Inflammatory macrophage (primary cell): ENCODE results near the gene ALG9.
"Not testable (repeated sequence)": the region's sequence is repeated elsewhere in the genome, so short reads cannot be mapped to it uniquely, and the experiment has no call there.

ENCODE experiments used
- DNase-seq, 2 donors: peaks; one replicate each; pipeline ENCODE4 v3.0.0-alpha.2; 2020 to 2022
- total RNA-seq, 18 experiments: gene quantifications; one replicate each; lab custom pipeline; 2026; ENCODE audit warnings: mixed read lengths in 6 of 18, inconsistent platforms in 2 of 18; lab: John Stamatoyannopoulos, UW

The ALG9 gene
- total RNA-seq = 1.2 to 8.3 (median 5.2) reads per million in 18 experiments

GRCh38 chr11:111870886-111871692, at the start of gene ALG9:
ALG9 (minus strand) TSS chr11:111871581; CDS start chr11:111871482, 99 bp downstream.
- peak; percentile 76 to 77 for DNase-seq

- DNase-seq = no peak
Measured at GRCh38 chr11:111920908-111921307, 49.5 kb upstream of the ALG9 start.

GRCh38 chr11:111918390-111919256, 47.2 kb upstream of the ALG9 start, which contains the start of gene C11orf52:
C11orf52 (plus strand) TSS chr11:111918913; CDS start chr11:111918973, 60 bp downstream.
- no peak for DNase-seq

GRCh38 chr11:111917788-111918187, 46.4 kb upstream of the ALG9 start:
- no peak for DNase-seq

- no peak for DNase-seq
Measured at GRCh38 chr11:111917312-111917711, 45.9 kb upstream of the ALG9 start.

- no peak for DNase-seq
Measured at GRCh38 chr11:111916768-111917167, 45.4 kb upstream of the ALG9 start.

GRCh38 chr11:111913997-111914396, 42.6 kb upstream of the ALG9 start:
- DNase-seq = no peak

GRCh38 chr11:111913031-111913861, 41.9 kb upstream of the ALG9 start:
- DNase-seq = no peak

- DNase-seq = no peak
Measured at GRCh38 chr11:111912535-111912934, 41.2 kb upstream of the ALG9 start, which contains the start of gene HSPB2. HSPB2 (plus strand) TSS chr11:111912734; CDS start chr11:111912830, 96 bp downstream.

GRCh38 chr11:111911563-111912401, 40.4 kb upstream of the ALG9 start, which contains the start of gene CRYAB:
CRYAB (minus strand) TSS chr11:111911770; CDS start chr11:111911724, 46 bp downstream.
- DNase-seq = no peak

GRCh38 chr11:111910676-111911562, 39.5 kb upstream of the ALG9 start:
- DNase-seq = no peak

GRCh38 chr11:111909378-111909777, 38.0 kb upstream of the ALG9 start:
- DNase-seq = no peak

- DNase-seq = no peak
Measured at GRCh38 chr11:111908639-111909305, 37.4 kb upstream of the ALG9 start.

GRCh38 chr11:111906680-111907079, 35.3 kb upstream of the ALG9 start:
- no peak for DNase-seq

GRCh38 chr11:111905411-111905810, 34.0 kb upstream of the ALG9 start:
- DNase-seq = peak; percentile 15 to 48

GRCh38 chr11:111886844-111887243, 15.5 kb upstream of the ALG9 start:
- no peak for DNase-seq

- no peak for DNase-seq
Measured at GRCh38 chr11:111886032-111886431, 14.7 kb upstream of the ALG9 start.

- not testable (repeated sequence) for DNase-seq
Measured at GRCh38 chr11:111885053-111885452, 13.7 kb upstream of the ALG9 start.

GRCh38 chr11:111882202-111882601, 10.8 kb upstream of the ALG9 start:
- DNase-seq = no peak

- no peak for DNase-seq
Measured at GRCh38 chr11:111879637-111879960, 8.2 kb upstream of the ALG9 start.
